ENCODE results near the gene ADK. TPM values are rescaled to one million over a fixed set of nuclear protein-coding genes. Genes with fewer than 3 reads are reported as not detected.

Gene ADK
- total RNA-seq, 1 donor from 2014 or later: 40.2 TPM

DNA sequence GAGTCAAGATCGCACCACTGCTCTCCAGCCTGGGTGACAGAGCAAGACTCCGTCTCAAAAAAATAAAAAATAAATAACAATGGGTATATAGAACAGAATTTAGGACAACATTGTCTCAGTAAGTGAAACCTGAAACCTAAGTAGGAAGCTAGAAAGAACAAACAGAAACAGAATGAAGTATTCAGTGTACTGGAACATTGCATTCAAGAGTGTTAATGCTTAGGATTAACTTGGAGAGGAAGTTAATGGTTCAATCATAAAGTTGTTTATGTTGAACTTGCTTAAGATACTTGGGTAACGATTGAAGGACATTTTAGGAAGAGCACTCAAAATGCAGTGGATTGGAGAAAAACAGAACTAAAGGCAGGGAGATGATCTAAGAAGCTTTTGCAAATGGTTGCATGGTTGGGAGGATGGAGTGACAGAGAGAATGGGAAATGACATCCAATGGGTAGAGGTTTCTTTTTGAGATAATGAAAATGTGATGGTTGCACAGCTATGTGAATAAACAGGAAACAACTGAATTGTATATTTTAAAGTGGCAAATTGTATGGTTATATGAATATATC lies 233.7 kb downstream of the ADK start:
- H3K9me3 ChIP-seq: no peaks in the 10 kb centered on the region
- intact Hi-C loops (cut with DNase I): no loop called here

DNA sequence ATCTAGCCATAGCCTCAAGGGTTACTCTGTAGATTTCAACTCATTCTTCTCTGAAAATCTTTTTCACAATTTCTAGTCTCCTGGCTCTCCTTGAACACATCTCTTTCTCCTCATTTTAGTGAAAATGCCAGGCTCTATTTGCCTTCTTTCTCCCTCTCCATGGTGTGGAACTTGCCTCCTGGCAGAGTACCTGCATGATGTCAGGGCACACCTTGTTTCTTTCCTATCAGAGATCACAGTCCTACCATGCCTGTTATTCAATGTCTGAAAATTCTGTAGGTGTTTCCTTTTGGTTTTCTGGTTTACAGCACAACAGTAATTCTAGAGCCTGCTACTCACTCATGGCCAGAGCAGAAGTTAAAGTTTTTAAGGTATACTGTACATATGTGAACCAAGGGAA lies 237.8 kb downstream of the ADK start:
- no peaks in the 10 kb centered on the region for H3K27me3 ChIP-seq (ENCODE audit: low read depth)
- no peaks in the 10 kb centered on the region for H3K4me1 ChIP-seq
- H3K27ac ChIP-seq: no peak overlapping the region
- no peak for ATAC-seq
- H3K4me3 ChIP-seq: no peak overlapping the region
- TF ChIP-seq, protein P1, sequence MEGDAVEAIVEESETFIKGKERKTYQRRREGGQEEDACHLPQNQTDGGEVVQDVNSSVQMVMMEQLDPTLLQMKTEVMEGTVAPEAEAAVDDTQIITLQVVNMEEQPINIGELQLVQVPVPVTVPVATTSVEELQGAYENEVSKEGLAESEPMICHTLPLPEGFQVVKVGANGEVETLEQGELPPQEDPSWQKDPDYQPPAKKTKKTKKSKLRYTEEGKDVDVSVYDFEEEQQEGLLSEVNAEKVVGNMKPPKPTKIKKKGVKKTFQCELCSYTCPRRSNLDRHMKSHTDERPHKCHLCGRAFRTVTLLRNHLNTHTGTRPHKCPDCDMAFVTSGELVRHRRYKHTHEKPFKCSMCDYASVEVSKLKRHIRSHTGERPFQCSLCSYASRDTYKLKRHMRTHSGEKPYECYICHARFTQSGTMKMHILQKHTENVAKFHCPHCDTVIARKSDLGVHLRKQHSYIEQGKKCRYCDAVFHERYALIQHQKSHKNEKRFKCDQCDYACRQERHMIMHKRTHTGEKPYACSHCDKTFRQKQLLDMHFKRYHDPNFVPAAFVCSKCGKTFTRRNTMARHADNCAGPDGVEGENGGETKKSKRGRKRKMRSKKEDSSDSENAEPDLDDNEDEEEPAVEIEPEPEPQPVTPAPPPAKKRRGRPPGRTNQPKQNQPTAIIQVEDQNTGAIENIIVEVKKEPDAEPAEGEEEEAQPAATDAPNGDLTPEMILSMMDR (IDR thresholded peaks at IDR 0.05): no peak
- intact Hi-C loops (cut with DNase I): no loop called here
- no peaks in the 10 kb centered on the region for H3K36me3 ChIP-seq
- DNase-seq: no peak
- no peaks in the 10 kb centered on the region for H3K9me3 ChIP-seq

More for the DNA sequence above, 233.7 kb downstream of the ADK start:
- Histone ChIP-seq H3K27ac (no peak overlapping the region), H3K36me3 (no peaks in the 10 kb centered on the region), H3K4me3 (no peak overlapping the region), H3K4me1 (no peaks in the 10 kb centered on the region), H3K27me3 (ENCODE audit: low read depth) (no peaks in the 10 kb centered on the region)
- TF ChIP-seq, protein P1 (IDR thresholded peaks at IDR 0.05): no peak
- DNase-seq (no peak), ATAC-seq (no peak)

GRCh38 chr10:74391786-74392185 lies 240.8 kb downstream of the ADK start:
- intact Hi-C loops (cut with DNase I): no loop called here
- H3K27ac ChIP-seq: no peak overlapping the region
- no peaks in the 10 kb centered on the region for H3K27me3 ChIP-seq (ENCODE audit: low read depth)
- no peaks in the 10 kb centered on the region for H3K9me3 ChIP-seq
- no peak for DNase-seq
- H3K4me3 ChIP-seq: no peak overlapping the region
- TF ChIP-seq, protein P1 (IDR thresholded peaks at IDR 0.05): no peak
- no peak for ATAC-seq
- peaks cover 3% of the 10 kb centered on the region for H3K36me3 ChIP-seq
- no peaks in the 10 kb centered on the region for H3K4me1 ChIP-seq

GRCh38 chr10:74394416-74394969 lies 243.5 kb downstream of the ADK start:
- no peak overlapping the region for H3K27ac ChIP-seq
- no peaks in the 10 kb centered on the region for H3K9me3 ChIP-seq
- peaks cover 9% of the 10 kb centered on the region for H3K36me3 ChIP-seq
- TF ChIP-seq, protein P1 (IDR thresholded peaks at IDR 0.05): no peak
- intact Hi-C loops (cut with DNase I): no loop called here
- ATAC-seq (no peak), DNase-seq (no peak)
- H3K4me3 ChIP-seq: no peak overlapping the region
- H3K27me3 ChIP-seq (ENCODE audit: low read depth): no peaks in the 10 kb centered on the region
- no peaks in the 10 kb centered on the region for H3K4me1 ChIP-seq

DNA sequence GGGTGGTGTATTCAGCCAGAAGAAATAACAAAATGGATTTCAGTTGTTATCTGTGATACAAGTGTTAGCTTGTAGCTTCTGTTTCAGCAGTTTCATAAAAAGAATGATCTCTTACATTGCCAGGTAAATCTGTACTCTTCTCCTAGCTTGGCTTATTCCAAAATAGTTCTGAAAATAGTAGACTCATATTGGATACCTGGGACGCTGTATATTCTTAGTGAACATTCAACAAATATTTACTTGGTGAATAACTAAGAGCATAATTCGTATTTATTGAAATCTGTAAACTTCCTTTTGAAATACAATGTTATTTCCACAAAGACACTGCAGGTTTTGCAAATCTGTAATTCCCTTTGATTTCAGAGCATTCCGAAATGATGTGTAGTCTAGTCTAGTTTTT lies 249.2 kb downstream of the ADK start:
- Histone ChIP-seq H3K27me3 (ENCODE audit: low read depth) (no peaks in the 10 kb centered on the region), H3K4me3 (no peak overlapping the region), H3K4me1 (no peaks in the 10 kb centered on the region), H3K27ac (no peak overlapping the region), H3K36me3 (peaks cover 9% of the 10 kb centered on the region), H3K9me3 (peaks cover 4% of the 10 kb centered on the region)
- ATAC-seq (no peak), DNase-seq (no peak)
- TF ChIP-seq, protein P1 (IDR thresholded peaks at IDR 0.05): no peak
- intact Hi-C loops (cut with DNase I): no loop called here
